HFFc6 (cell line): Measurements from ENCODE around the gene AFAP1L1. TPM values are rescaled to one million over a fixed set of nuclear protein-coding genes. Genes with fewer than 3 reads are reported as not detected.

Experiments used
- DNase-seq: peaks from one replicate; pipeline ENCODE4 v3.0.0-alpha.2; 2018
- H3K27ac Mint-ChIP-seq: 2 replicates; pipeline ENCODE4 v1.8.0; 2020; ENCODE audit warnings: mild to moderate bottlenecking, mixed read lengths
- H3K27me3 Mint-ChIP-seq: 2 replicates; pipeline ENCODE4 v1.8.0; 2021; ENCODE audit warnings: mild to moderate bottlenecking, moderate library complexity, mixed read lengths; ENCODE audit not compliant: insufficient read depth
- H3K36me3 Mint-ChIP-seq: 2 replicates; pipeline ENCODE4 v1.8.0; 2021; ENCODE audit warnings: low read depth, mixed read lengths
- H3K4me1 Mint-ChIP-seq: 2 replicates; pipeline ENCODE4 v1.8.0; 2020; ENCODE audit warnings: low read depth, mixed read lengths
- H3K4me3 Mint-ChIP-seq: 2 replicates; pipeline ENCODE4 v1.8.0; 2020; ENCODE audit warnings: mild to moderate bottlenecking, moderate library complexity, mixed read lengths
- H3K9me3 Mint-ChIP-seq: 2 replicates; pipeline ENCODE4 v1.8.0; 2020; ENCODE audit warnings: mild to moderate bottlenecking, mixed read lengths
- total RNA-seq, 6 experiments: library from RNA; stranded (reverse); fragmentation: NEBNext Ultra II Directional; extraction: Animal tissue kit (Norgen Biotek cat#: 25700); gene quantifications; 2 replicates in 1 of 6; 3 replicates in 5 of 6; pipeline ENCODE4 v1.2.3, GENCODE V29; 2021
- TF ChIP-seq, protein P1 (sequence below): fragments of 200-600 bp; sonication (generic); IDR thresholded peaks from 2 replicates; pipeline ENCODE4 v1.5.0; 2021; ENCODE audit warnings: antibody characterized with exemption, mild to moderate bottlenecking

Gene AFAP1L1
- total RNA-seq, 6 experiments from 2014 or later: 3.2 to 7.5 (median 5.4) TPM

DNA sequence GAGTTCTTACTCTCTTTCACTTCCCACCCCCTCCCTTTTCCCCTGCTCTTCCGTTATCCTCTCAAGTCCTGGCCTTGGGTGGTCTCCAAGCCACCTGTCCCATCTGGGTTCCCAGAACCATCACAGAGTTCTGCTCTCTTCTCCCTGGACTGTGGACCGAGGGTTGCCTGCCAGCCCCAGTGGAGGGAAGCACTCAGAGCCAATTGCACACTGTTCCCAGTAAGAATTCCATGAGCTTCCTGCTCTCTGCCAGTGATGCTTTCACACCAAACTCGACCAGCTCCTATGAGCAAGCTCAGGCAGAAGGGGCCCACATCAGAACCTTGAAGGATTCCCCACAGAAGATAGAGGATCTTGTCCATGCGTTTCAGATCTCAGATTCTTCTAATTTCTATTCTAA, 20.1 kb upstream of the AFAP1L1 start:
- Mint-ChIP-seq H3K27ac (no peak overlapping the region), H3K36me3 (peaks cover 64% of the 10 kb centered on the region), H3K27me3 (no peaks in the 10 kb centered on the region), H3K4me1 (peaks cover 16% of the 10 kb centered on the region), H3K4me3 (no peak overlapping the region), H3K9me3 (no peaks in the 10 kb centered on the region)
- TF ChIP-seq, protein P1, sequence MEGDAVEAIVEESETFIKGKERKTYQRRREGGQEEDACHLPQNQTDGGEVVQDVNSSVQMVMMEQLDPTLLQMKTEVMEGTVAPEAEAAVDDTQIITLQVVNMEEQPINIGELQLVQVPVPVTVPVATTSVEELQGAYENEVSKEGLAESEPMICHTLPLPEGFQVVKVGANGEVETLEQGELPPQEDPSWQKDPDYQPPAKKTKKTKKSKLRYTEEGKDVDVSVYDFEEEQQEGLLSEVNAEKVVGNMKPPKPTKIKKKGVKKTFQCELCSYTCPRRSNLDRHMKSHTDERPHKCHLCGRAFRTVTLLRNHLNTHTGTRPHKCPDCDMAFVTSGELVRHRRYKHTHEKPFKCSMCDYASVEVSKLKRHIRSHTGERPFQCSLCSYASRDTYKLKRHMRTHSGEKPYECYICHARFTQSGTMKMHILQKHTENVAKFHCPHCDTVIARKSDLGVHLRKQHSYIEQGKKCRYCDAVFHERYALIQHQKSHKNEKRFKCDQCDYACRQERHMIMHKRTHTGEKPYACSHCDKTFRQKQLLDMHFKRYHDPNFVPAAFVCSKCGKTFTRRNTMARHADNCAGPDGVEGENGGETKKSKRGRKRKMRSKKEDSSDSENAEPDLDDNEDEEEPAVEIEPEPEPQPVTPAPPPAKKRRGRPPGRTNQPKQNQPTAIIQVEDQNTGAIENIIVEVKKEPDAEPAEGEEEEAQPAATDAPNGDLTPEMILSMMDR: no peak
- DNase-seq: no peak

GRCh38 chr5:149254506-149254905, 17.2 kb upstream of the AFAP1L1 start:
- TF ChIP-seq, protein P1: no peak
- Mint-ChIP-seq H3K9me3 (no peaks in the 10 kb centered on the region), H3K4me3 (no peak overlapping the region), H3K27me3 (peaks cover 2% of the 10 kb centered on the region; the same call in 1 of the 2 replicates), H3K4me1 (peaks cover 38% of the 10 kb centered on the region), H3K27ac (no peak overlapping the region), H3K36me3 (peaks cover 58% of the 10 kb centered on the region)
- peak; percentile 9 for DNase-seq

DNA sequence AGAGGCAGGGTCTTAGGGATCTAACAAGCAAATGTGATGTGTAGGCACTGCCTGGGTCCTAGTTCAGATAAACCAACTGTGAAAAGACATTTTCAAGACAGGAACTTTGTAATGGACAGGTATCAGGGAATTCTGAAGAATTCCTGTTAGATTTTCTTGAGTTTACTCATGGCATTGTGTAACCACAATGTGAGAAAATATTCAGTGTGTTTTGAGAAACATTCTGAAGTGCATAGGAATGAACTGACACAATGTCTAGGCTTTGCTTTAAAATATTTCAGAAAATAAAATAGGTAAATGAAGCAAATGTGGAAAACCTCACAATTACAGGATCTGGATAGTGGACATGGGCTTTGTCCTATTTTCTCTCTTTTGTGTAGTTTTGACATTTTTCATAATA, 15.2 kb upstream of the AFAP1L1 start:
- Mint-ChIP-seq H3K27me3 (peaks cover 2% of the 10 kb centered on the region), H3K36me3 (peaks cover 60% of the 10 kb centered on the region), H3K4me3 (peak overlapping the region; percentile 54), H3K4me1 (peaks cover 38% of the 10 kb centered on the region), H3K9me3 (no peaks in the 10 kb centered on the region), H3K27ac (peak overlapping the region; percentile 64)
- DNase-seq: peak; percentile 33
- TF ChIP-seq, protein P1: no peak

DNA sequence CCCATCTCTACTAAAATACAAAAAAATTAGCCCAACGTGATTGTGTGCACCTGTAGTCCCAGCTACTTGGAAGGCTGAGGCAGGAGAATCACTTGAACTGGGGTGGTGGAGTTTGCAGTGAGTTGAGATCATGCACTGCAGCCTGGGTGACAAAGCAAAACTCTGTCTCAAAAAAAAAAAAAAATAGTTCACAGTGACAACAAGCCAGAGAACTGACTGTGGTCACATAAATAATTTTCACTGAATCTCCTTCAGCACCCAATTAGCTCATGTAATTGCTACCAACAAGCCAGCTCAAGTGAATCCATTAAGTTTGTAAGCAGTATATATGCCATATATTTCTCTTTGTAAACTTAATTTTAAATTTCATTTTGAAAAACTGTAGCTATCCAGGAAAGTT, 14.5 kb upstream of the AFAP1L1 start:
- Mint-ChIP-seq H3K36me3 (peaks cover 54% of the 10 kb centered on the region), H3K4me3 (no peak overlapping the region), H3K4me1 (peaks cover 38% of the 10 kb centered on the region), H3K27ac (peak overlapping the region; percentile 82), H3K27me3 (peaks cover 2% of the 10 kb centered on the region), H3K9me3 (no peaks in the 10 kb centered on the region)
- TF ChIP-seq, protein P1: no peak
- no peak for DNase-seq

DNA sequence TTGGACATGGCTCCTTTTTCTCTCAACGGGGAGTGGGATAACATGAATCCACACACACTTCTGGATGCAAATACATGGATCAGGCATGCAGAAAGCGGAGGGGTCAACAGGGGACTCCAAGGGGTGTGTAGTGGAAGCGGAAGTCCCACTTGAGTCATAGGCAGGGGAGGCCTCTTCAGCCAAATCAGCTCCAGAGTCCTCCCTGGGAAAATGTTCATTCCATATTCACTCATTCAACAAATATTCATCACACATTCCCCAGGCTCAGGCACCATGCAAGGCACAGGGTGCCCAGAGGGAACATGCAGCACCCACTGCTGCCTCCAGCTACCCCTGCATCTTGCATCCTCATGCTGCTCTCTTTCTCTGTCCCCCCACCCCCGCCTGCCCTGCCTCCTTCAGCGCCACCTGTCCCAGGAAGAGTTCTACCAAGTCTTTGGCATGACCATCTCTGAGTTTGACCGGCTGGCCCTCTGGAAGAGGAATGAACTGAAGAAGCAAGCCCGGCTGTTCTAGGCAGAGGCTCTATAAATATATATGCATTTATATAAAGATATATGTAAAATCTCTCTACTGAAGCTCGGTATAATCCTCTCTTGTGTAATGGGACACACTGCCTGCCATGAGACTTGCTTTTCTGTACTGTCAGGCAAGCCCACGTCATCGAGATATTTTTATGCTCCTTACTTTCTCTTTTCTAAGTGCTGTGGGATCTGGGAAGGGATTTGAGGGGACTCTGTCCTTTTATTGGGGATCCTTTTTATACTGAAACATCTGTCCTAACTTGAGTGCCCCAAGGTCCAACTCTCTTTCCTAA, 13.6 kb upstream of the AFAP1L1 start:
- Mint-ChIP-seq H3K27me3 (peaks cover 3% of the 10 kb centered on the region), H3K27ac (peak overlapping the region; percentile 82), H3K36me3 (peaks cover 46% of the 10 kb centered on the region), H3K4me3 (peak overlapping the region; percentile 59), H3K9me3 (no peaks in the 10 kb centered on the region), H3K4me1 (peaks cover 38% of the 10 kb centered on the region)
- DNase-seq: peak; percentile 61
- TF ChIP-seq, protein P1: no peak
